ENCODE data around the gene PDZRN3.

GRCh38 chr3:73379465-73379864 is 245.3 kb downstream of the PDZRN3 start:
- TF ChIP-seq CTCF (conservative IDR thresholded peaks at IDR 0.05; ENCODE audit: low read depth in 2 of 2) (no peak), REST (IDR thresholded peaks at IDR 0.05; ENCODE audit: unreplicated experiment) (no peak), CREB1 (CRISPR knock-in tag; IDR thresholded peaks at IDR 0.05; ENCODE audit: low read depth) (no peak), POLR2AphosphoS5 (IDR thresholded peaks at IDR 0.05; ENCODE audit: low read depth) (no peak), EZH2 (IDR thresholded peaks at IDR 0.05; ENCODE audit: low read depth, unreplicated experiment) (no peak), EZH2phosphoT487 (IDR thresholded peaks at IDR 0.05; ENCODE audit: unreplicated experiment) (no peak), ZNF331 (CRISPR knock-in tag; IDR thresholded peaks at IDR 0.05; ENCODE audit: low read depth) (no peak), NANOG (IDR thresholded peaks at IDR 0.05; ENCODE audit: borderline replicate concordance) (no peak), ZNF462 (CRISPR knock-in tag; IDR thresholded peaks at IDR 0.05) (no peak), JUNB (IDR thresholded peaks at IDR 0.05; ENCODE audit: unreplicated experiment) (no peak), ETS1 (IDR thresholded peaks at IDR 0.05) (no peak), STAT1 (IDR thresholded peaks at IDR 0.05; ENCODE audit: unreplicated experiment) (no peak)
